Activated naive CD4-positive, alpha-beta T cell treated with anti-CD3 and anti-CD28 coated beads, Interleukin-2, amount 50 U/mL, for 16 hours (primary cell): ENCODE results near the gene IBA57.
"Not testable (repeated sequence)": the region's sequence is repeated elsewhere in the genome, so short reads cannot be mapped to it uniquely, and the experiment has no call there.

Source experiments
- DNase-seq: peaks from one replicate; pipeline ENCODE4 v3.0.0-alpha.2; 2020

Gene IBA57

GRCh38 chr1:228173528-228174481 lies 8.2 kb downstream of the IBA57 start:
- DNase-seq = not testable (repeated sequence)

GRCh38 chr1:228174482-228175315 lies 9.1 kb downstream of the IBA57 start:
- no peak for DNase-seq

DNA sequence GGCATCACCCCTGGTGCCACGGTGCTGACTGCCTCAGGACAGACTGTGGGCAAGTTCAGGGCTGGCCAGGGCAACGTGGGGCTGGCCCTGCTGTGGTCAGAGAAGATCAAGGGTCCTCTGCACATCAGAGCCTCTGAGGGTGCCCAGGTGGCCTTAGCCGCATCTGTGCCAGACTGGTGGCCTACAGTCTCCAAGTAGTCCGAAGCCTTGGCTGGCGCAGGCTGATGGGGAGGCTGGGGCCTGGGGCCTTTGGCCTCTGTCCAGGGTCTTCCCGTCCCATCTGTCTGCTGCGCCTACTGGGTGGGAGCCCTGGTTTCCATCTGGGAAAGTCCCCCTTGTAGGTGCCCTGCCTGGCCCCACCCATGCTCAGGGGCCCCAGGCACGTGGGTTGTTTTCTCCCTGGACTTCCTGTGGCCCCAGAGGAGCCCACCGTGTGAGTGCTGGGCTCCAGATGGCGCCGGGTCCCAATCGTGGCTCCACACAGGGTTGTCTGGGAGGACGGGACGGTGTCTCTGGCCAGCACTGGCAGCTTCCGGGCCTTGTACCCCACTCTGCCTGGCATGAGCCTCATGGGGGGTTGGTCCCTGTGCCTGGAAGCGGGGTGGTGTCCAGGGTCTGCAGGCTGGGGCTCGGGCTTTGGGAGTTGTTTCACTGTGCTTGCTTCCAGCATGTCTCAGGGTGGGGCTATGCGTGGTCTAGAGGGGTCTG lies 9.9 kb downstream of the IBA57 start:
- no peak for DNase-seq

- DNase-seq = no peak
These were observed 10.4 kb downstream of the IBA57 start for GRCh38 chr1:228176024-228176395.

DNA sequence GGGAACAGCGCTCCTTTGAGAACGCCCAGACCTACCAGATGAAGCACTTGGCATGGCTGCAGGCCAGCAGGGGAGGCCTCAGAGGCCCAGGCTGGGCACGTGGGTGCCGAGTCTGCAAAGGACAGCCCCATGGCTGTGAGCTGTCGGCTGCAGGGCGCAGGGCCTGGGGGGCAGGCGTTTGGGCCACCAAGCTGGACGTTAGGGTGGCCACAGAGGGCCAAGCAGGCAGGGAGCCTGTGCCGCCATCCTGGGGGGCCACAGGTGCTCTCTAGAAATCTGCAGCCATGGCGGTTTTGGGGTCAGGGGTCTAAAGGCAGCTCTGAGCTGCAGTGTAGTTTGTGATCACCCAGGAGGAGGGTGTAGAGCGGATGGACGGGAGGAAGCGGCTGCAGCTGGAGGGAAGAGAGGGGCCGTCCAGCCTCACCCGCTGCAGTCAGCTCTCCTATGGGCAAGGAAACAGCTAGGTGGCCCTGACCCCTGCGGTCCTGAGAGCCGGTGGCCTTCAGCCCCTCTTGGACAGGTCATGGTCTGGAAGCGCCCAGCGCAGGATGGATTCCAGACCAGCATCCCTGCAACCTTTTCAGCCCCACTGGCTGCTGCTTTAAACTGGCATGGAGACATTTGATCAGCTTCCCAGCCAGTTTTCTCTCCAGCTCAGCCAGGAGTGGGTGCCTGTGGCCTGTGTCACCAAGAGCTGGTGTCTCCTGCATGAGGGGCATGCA lies 11.0 kb downstream of the IBA57 start:
- no peak for DNase-seq

- DNase-seq = no peak
These were observed 11.5 kb downstream of the IBA57 start for GRCh38 chr1:228177183-228177475.

- DNase-seq = no peak
These were observed 12.4 kb downstream of the IBA57 start for GRCh38 chr1:228177721-228178710.

GRCh38 chr1:228178737-228179684 lies 13.4 kb downstream of the IBA57 start:
- DNase-seq = no peak

DNA sequence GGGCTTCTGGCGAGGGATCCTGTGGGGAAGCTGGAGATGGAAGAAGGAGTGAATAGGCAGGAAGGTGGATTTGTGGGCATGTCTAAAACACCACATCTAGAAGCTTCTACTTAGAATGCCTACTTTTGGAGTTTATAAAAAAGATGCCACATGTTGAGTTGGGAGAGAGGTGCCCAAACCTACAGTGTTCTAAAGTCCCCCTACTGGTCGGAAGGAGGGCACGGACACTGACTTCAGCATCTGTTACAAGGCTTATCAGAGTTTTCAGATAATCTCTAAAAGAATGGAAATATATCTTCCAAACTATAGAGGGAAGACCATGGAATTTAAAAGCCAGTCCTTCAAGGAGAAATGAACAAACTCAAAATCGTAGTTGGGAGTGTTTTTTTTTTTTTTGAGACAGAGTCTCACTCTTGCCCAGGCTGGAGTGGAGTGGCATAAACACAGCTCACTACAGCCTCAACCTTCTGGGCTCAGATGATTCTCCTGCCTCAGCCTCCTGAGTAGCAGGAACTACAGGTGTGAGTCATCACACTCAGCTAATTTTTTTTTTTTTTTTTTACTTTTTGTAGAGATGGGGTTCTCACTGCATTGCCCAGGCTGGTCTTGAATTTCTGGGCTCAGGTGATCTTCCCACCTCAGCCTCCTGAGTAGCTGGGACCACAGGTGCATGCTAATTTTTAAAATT lies 14.8 kb downstream of the IBA57 start:
- DNase-seq = no peak

DNA sequence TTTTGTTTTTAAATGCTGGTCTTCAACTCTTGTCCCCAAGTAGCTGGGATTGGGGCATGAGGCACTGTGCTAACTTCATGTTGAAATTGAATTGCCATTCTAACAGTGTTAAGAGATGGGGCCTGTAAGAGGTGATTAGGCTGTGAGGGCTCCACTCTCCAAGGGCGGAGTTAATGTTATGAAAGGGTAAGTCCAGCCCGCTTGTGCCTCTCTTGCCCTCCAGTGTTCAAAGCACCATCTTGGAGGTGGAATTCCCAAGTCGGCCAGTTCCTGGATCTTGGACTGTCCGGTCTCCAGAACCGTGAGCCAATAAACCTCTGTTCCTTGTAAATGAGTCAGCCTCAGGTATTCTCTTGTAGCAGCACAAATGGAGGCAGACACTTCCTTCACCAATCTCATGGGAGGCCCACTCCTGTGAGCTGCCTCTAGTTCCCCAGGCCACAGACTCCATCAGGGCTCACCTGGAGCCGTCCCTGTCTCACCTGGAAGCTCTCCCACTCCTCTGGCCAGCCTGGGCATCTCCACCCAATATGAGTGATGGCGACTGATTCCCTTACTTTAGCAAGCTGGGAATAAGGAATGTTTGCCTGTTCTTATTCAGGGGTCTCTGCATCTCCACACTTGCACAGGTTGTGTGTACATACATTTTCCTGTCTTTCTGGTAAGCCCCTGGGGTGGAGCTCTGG lies 15.5 kb downstream of the IBA57 start:
- no peak for DNase-seq

GRCh38 chr1:228181645-228182034 lies 16.0 kb downstream of the IBA57 start:
- DNase-seq = no peak

GRCh38 chr1:228182296-228183030 lies 16.9 kb downstream of the IBA57 start:
- DNase-seq = no peak

GRCh38 chr1:228184152-228184551 lies 18.5 kb downstream of the IBA57 start:
- DNase-seq = no peak

DNA sequence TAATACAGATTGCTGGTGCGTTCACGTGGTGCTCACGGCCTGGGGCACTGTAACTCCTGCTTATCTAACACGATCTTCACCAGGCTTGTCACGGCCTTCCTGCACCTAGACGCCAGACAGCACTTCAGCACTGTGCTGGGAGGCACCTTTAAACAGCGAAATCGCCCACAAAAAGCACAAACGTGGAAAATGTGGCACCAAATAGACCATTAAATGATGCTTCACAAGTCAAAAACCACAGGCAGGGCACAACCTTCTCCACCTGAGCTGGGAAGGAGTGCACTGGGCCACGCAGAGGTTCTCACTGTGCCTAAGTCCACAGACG lies 20.0 kb downstream of the IBA57 start:
- no peak for DNase-seq

GRCh38 chr1:228188249-228188648 lies 22.6 kb downstream of the IBA57 start:
- DNase-seq = not testable (repeated sequence)

DNA sequence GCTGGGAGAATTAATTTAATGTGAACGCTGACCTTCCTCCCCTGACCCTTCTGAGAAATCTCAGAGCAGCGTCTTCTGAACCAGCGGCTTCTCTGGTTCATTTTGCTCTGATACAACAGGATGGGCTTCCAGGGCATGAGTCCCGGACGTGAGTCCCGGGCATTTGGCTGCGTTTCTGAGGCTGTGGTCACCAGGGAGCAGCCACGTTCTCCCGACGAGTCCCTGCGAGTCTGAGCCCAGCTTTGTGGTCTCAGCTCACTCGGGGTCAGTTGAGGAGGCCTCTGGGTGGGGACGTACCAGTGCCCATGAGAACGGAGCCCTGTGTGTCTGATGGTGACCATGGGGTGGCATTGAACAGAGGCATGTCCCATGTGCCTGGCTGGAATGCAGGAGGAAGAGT lies 24.6 kb downstream of the IBA57 start:
- DNase-seq = no peak

GRCh38 chr1:228190778-228191177 lies 25.2 kb downstream of the IBA57 start:
- no peak for DNase-seq

DNA sequence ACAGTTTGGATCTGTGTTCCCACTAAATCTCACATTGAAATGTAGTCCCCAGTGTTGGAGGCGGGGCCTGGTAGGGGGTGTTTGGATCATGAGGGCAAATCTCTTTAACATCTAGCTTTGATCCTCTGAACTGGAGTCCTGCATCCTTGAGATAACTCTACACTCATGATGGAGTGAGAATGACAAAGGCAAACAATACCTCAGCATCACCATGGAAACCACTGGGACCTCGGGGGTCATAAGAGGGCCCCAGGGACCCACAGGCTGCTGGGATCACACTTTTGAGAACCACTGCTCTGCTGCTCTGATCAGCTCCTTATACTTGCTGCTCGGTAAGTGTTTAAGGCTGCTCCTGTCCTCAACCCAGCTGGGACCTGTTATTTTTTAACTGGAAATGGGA lies 28.8 kb downstream of the IBA57 start:
- DNase-seq = no peak
